K562 (cell line): Measurements from ENCODE around the gene ISCA1. TPM values are rescaled to one million over a fixed set of nuclear protein-coding genes. Genes with fewer than 3 reads are reported as not detected.

Experiments
- ATAC-seq: fragments of 200-7000 bp; cut with Tn5 transposase; 3 replicates; pipeline ENCODE4 v1.9.1; 2020; ENCODE audit warnings: moderate library complexity
- BruUV-seq: library from RNA; stranded (reverse); fragments of 400-500 nt; replicated peaks from 2 replicates; lab custom pipeline; 2021; lab: Mats Ljungman, UMichigan
- CTCF ChIA-PET: fragments of 300-600 bp; formaldehyde crosslinking; extraction: SDS; loops from one replicate; lab custom pipeline; 2021; ENCODE audit warnings: low intra/inter-chr PET ratio; lab: Yijun Ruan, JAX
- POLR2A ChIA-PET: fragments of 300-600, 350-650 bp; sonication (Branson Sonifier 250); formaldehyde crosslinking; extraction: SDS; loops from one replicate; lab custom pipeline; 2021; ENCODE audit warnings: antibody characterized with exemption, inconsistent platforms; lab: Yijun Ruan, JAX
- DNase-seq, 4 experiments: peaks; one replicate each; pipeline versions ENCODE4 v3.0.0 to v3.0.0-alpha.2; 2011 to 2018; ENCODE audit warnings: low spot score in 3 of 4, mixed read lengths in 3 of 4; ENCODE audit errors: extremely low read depth in 1 of 4
- FAIRE-seq: peaks from 2 replicates; lab custom pipeline; 2011; peaks lifted over from hg19 to GRCh38; lab: Jason Lieb, UNC
- H2AFZ ChIP-seq: 2 replicates; pipeline ENCODE4 v1.6.0; 2011; ENCODE audit warnings: low read depth, low read length, control low read depth, inconsistent platforms
- H3K27ac ChIP-seq: fragments of 200-600 bp; 3 replicates; pipeline ENCODE4 v1.8.0; 2011; ENCODE audit warnings: low read depth, mild to moderate bottlenecking, control low read depth, inconsistent platforms, low read length, moderate library complexity, mixed read lengths; ENCODE audit errors: extremely low read depth
- H3K27me3 ChIP-seq, 2 experiments: fragments of 300-600 bp in 1 of 2; 2 replicates in 1 of 2; 3 replicates in 1 of 2; pipeline versions ENCODE4 v1.6.0 to v1.8.0; 2011; ENCODE audit warnings: inconsistent platforms in 2 of 2, low read length in 2 of 2, mild to moderate bottlenecking in 1 of 2, mixed read lengths in 1 of 2, moderate library complexity in 1 of 2; ENCODE audit not compliant: control insufficient read depth in 2 of 2, insufficient read depth in 2 of 2
- H3K36me3 ChIP-seq: fragments of 300-600 bp; 3 replicates; pipeline ENCODE4 v1.8.0; 2011; ENCODE audit warnings: mild to moderate bottlenecking, low read length, inconsistent platforms; ENCODE audit not compliant: control insufficient read depth, insufficient read depth
- H3K4me1 ChIP-seq, 2 experiments: fragments of 200-600 bp in 1 of 2; replicated peaks in 1 of 2; 2 replicates in 1 of 2; 3 replicates in 1 of 2; pipeline versions ENCODE4 v1.5.1 to v1.8.0; 2011; ENCODE audit warnings: inconsistent platforms in 2 of 2, low read length in 2 of 2, mild to moderate bottlenecking in 1 of 2, mixed read lengths in 1 of 2, moderate library complexity in 1 of 2; ENCODE audit not compliant: control insufficient read depth in 2 of 2, insufficient read depth in 2 of 2
- H3K4me2 ChIP-seq: 2 replicates; pipeline ENCODE4 v1.6.1; 2011; ENCODE audit warnings: low read length, control low read depth, inconsistent platforms, mixed read lengths; ENCODE audit not compliant: insufficient read depth
- H3K4me3 ChIP-seq: fragments of 200-600 bp; sonication (generic), shearing (Covaris generic); 2 replicates; pipeline ENCODE4 v1.5.1; 2016; ENCODE audit warnings: control low read depth, inconsistent platforms
- H3K79me2 ChIP-seq: fragments of 200-600 bp; 3 replicates; pipeline ENCODE4 v1.8.0; 2011; ENCODE audit warnings: low read length, inconsistent platforms; ENCODE audit not compliant: control insufficient read depth, insufficient read depth
- H3K9ac ChIP-seq, 2 experiments: 2 replicates each; pipeline versions ENCODE4 v1.6.0 to v1.6.1; 2011; ENCODE audit warnings: low read depth in 2 of 2, low read length in 2 of 2, control low read depth in 1 of 2, inconsistent platforms in 1 of 2, mild to moderate bottlenecking in 1 of 2, mixed read lengths in 1 of 2; ENCODE audit not compliant: insufficient read depth in 1 of 2
- H3K9me1 ChIP-seq: one replicate; pipeline ENCODE4 v1.6.0; 2011; ENCODE audit warnings: inconsistent platforms, mild to moderate bottlenecking, low read length, moderate library complexity; ENCODE audit not compliant: control insufficient read depth, insufficient read depth
- H3K9me3 ChIP-seq: replicated peaks from 2 replicates; pipeline ENCODE4 v1.5.1; 2011; ENCODE audit warnings: low read depth, low read length, inconsistent platforms; ENCODE audit not compliant: control insufficient read depth, insufficient read depth
- H4K20me1 ChIP-seq: replicated peaks from 2 replicates; pipeline ENCODE4 v1.6.1; 2011; ENCODE audit warnings: low read length, inconsistent platforms, mixed read lengths; ENCODE audit not compliant: control insufficient read depth, insufficient read depth
- DACH1 ChIP-seq: fragments of 450-650 bp; IDR thresholded peaks from 2 replicates; pipeline ENCODE4 v1.6.1; 2018; ENCODE audit not compliant: partially characterized antibody
- ERF ChIP-seq: fragments of 450-650 bp; formaldehyde crosslinking; IDR thresholded peaks from 2 replicates; pipeline ENCODE4 v1.4.0; 2020; ENCODE audit warnings: mild to moderate bottlenecking, mixed read lengths
- FOXO4 ChIP-seq: fragments of 450-650 bp; formaldehyde crosslinking; IDR thresholded peaks from 2 replicates; pipeline ENCODE4 v1.4.0; 2020; ENCODE audit warnings: mild to moderate bottlenecking, moderate library complexity
- GATAD2A ChIP-seq: fragments of 450-650 bp; IDR thresholded peaks from 2 replicates; pipeline ENCODE4 v1.6.1; 2017
- MBD2 ChIP-seq: sonication (generic); IDR thresholded peaks from 2 replicates; pipeline ENCODE4 v1.6.1; 2016; ENCODE audit warnings: low read depth, borderline replicate concordance
- MYC ChIP-seq, 2 experiments: fragments of 250-450 bp in 1 of 2; sonication (Bioruptor Pico) in 1 of 2; IDR thresholded peaks; 2 replicates each; pipeline versions ENCODE4 v1.5.1 to v1.6.1; 2012 to 2021; ENCODE audit warnings: low read depth in 2 of 2, borderline replicate concordance in 1 of 2, improper control_type of control experiment in 1 of 2, low read length in 1 of 2, mild to moderate bottlenecking in 1 of 2, moderate library complexity in 1 of 2
- NCOR1 ChIP-seq: fragments of 450-650 bp; IDR thresholded peaks from 2 replicates; pipeline ENCODE4 v1.6.1; 2016; ENCODE audit warnings: mild to moderate bottlenecking, moderate library complexity
- NR2C2 ChIP-seq, 2 experiments: fragments of 200-800 bp in 1 of 2; sonication (Bioruptor generic) in 1 of 2; sonication (generic) in 1 of 2; formaldehyde crosslinking in 1 of 2; IDR thresholded peaks; 2 replicates each; pipeline versions ENCODE4 v1.6.1 to v1.8.0; 2016 to 2022; ENCODE audit warnings: mild to moderate bottlenecking in 1 of 2, missing compliant biosample characterization in 1 of 2, missing genetic modification characterization in 1 of 2, missing genetic modification reagents in 1 of 2
- PREB ChIP-seq: sonication (generic); formaldehyde crosslinking; IDR thresholded peaks from 2 replicates; pipeline ENCODE4 v1.8.1; 2023; ENCODE audit warnings: mild to moderate bottlenecking, missing genetic modification reagents
- RBBP5 ChIP-seq: fragments of 200-600 bp; sonication (generic); IDR thresholded peaks from 2 replicates; pipeline ENCODE4 v1.6.1; 2012; ENCODE audit warnings: borderline replicate concordance, mild to moderate bottlenecking, low read length, control low read depth, inconsistent platforms; ENCODE audit not compliant: insufficient read depth, poor library complexity, severe bottlenecking
- SOX6 ChIP-seq: fragments of 450-650 bp; IDR thresholded peaks from 2 replicates; pipeline ENCODE4 v1.6.1; 2014; ENCODE audit warnings: mild to moderate bottlenecking
- TEAD4 ChIP-seq, 2 experiments: sonication (generic) in 1 of 2; formaldehyde crosslinking in 1 of 2; IDR thresholded peaks; 2 replicates each; pipeline versions ENCODE4 v1.6.1 to v1.8.0; 2012 to 2022; ENCODE audit warnings: borderline replicate concordance in 1 of 2, inconsistent platforms in 1 of 2, low read length in 1 of 2, mild to moderate bottlenecking in 1 of 2, missing genetic modification reagents in 1 of 2
- ZNF140 ChIP-seq: fragments of 250-450 bp; sonication (Bioruptor Pico); IDR thresholded peaks from 2 replicates; pipeline ENCODE4 v1.8.0; 2021; ENCODE audit warnings: moderate library complexity, mild to moderate bottlenecking, inconsistent platforms
- ZNF551 ChIP-seq: fragments of 250-450 bp; sonication (Bioruptor Pico); IDR thresholded peaks from 2 replicates; pipeline ENCODE4 v1.5.0; 2021; ENCODE audit warnings: mild to moderate bottlenecking, moderate library complexity
- WGBS: fragments of 100-300 bp; shearing (Covaris generic); methylation state at CpG from one replicate; pipeline ENCODE4 v1.1.6; 2016; ENCODE audit warnings: low coverage, mixed read lengths; ENCODE audit not compliant: insufficient coverage; ENCODE audit errors: missing lambda C conversion rate; 5-methylcytosine and 5-hydroxymethylcytosine counted together
- in situ Hi-C: fragments of 300-500 bp; cut with MboI; formaldehyde crosslinking; loops from 4 replicates; pipeline ENCODE4 v1.15.0; 2018; ENCODE audit warnings: inconsistent platforms, mixed read lengths
- intact Hi-C: fragments of 100-400 bp; cut with micrococcal nuclease; formaldehyde crosslinking; loops from 2 replicates; pipeline ENCODE4 v1.14.2; 2022
- polyA plus RNA-seq, 8 experiments: library from polyadenylated mRNA; depleted of rRNA in 4 of 8; stranded (reverse) in 5 of 8; unstranded in 3 of 8; fragments of >200 nt; fragmentation: Nextera tagmentation in 2 of 8; fragmentation: Illumina TruSeq in 1 of 8; extraction: Ambion mirVana in 2 of 8; extraction: Trizol in 1 of 8; gene quantifications; 2 replicates each; pipeline versions ENCODE4 v1.2.1 to v1.2.3, GENCODE V29; 2011 to 2014; ENCODE audit warnings: inconsistent platforms in 1 of 8, missing spikeins in 1 of 8
- total RNA-seq, 7 experiments: library from RNA; depleted of rRNA in 6 of 7; stranded (reverse); fragments of >200 nt in 6 of 7; fragmentation: Illumina TruSeq in 2 of 7; extraction: Trizol in 2 of 7; gene quantifications; 2 replicates each; pipeline versions ENCODE4 v1.2.1 to v1.2.3, GENCODE V29; 2011 to 2021; ENCODE audit warnings: low replicate concordance in 1 of 7

Gene ISCA1
- total and polyA plus RNA-seq, 9 of the 15 experiments (the other 6 are each of a cell fraction or from before 2014, with no cell fraction given): 6.5 to 27.1 (median 20.0) TPM

GRCh38 chr9:86324901-86325300 is 42.6 kb upstream of the ISCA1 start:
- 86% methylated on average over 1 of the region's 1 CpG for WGBS
- no TSS peak for BruUV-seq
- H3K9ac ChIP-seq: no peak overlapping the region
- no peak for TF ChIP-seq FOXO4 (CRISPR knock-in tag)
- TF ChIP-seq PREB: no peak
- TF ChIP-seq ERF (CRISPR knock-in tag): no peak
- TF ChIP-seq MYC (IDR thresholded peaks at IDR 0.05; ENCODE audit: low read depth, low read length): no peak
- TF ChIP-seq MYC (CRISPR knock-in tag; IDR thresholded peaks at IDR 0.05; ENCODE audit: borderline replicate concordance, low read depth): no peak
- TF ChIP-seq NR2C2 (CRISPR knock-in tag; IDR thresholded peaks at IDR 0.05): no peak
- TF ChIP-seq NR2C2 (tag; IDR thresholded peaks at IDR 0.05): no peak
- no peak for TF ChIP-seq DACH1
- TF ChIP-seq ZNF551 (CRISPR knock-in tag): no peak
- no peak for TF ChIP-seq GATAD2A
- no peak for TF ChIP-seq RBBP5
- TF ChIP-seq ZNF140: no peak
- TF ChIP-seq MBD2: no peak
- no peak for TF ChIP-seq NCOR1
- TF ChIP-seq TEAD4 (IDR thresholded peaks at IDR 0.05; ENCODE audit: low read length): no peak
- TF ChIP-seq TEAD4 (CRISPR knock-in tag; IDR thresholded peaks at IDR 0.05; ENCODE audit: borderline replicate concordance): no peak
- no peak for TF ChIP-seq SOX6

More at GRCh38 chr9:86324901-86325300, 42.6 kb upstream of the ISCA1 start:
- in situ Hi-C loops: no loop called here
- Histone ChIP-seq H2AFZ (no peak overlapping the region), H3K9me1 (no peaks in the 10 kb centered on the region), H3K36me3 (peaks cover 76% of the 10 kb centered on the region), H3K27me3 (no peaks in the 10 kb centered on the region), H3K4me3 (no peak overlapping the region), H3K27ac (no peak overlapping the region), H3K4me2 (no peak overlapping the region), H3K4me1 (no peaks in the 10 kb centered on the region), H4K20me1 (no peaks in the 10 kb centered on the region), H3K79me2 (no peaks in the 10 kb centered on the region), H3K9me3 (no peaks in the 10 kb centered on the region)
- FAIRE-seq (no peak), ATAC-seq (no peak), DNase-seq (no peak)
- ChIA-PET CTCF (no interaction called here), POLR2A (no interaction called here)
- intact Hi-C loops: no loop called here
